ENCODE results near the gene VDAC1. TPM values are rescaled to one million over a fixed set of nuclear protein-coding genes. Genes with fewer than 3 reads are reported as not detected.
"Not testable (repeated sequence)": the region's sequence is repeated elsewhere in the genome, so short reads cannot be mapped to it uniquely, and the experiment has no call there.

The VDAC1 gene
- total RNA-seq (2014; rRNA removed; shearing (Covaris generic)) = 438 and 448 TPM in 2 replicates
- polyA plus RNA-seq (2014; cell fraction: nucleus; rRNA removed) = 420 and 498 TPM in 2 replicates

GRCh38 chr5:134004626-134005416 is at the start of gene VDAC1:
VDAC1 (minus strand) TSS chr5:134004975; CDS start chr5:133993012, 11,963 bp downstream.
- peak; percentile 58 for DNase-seq (ENCODE audit: extremely low read depth, low read depth)

GRCh38 chr5:134053840-134054338 is 49.1 kb upstream of the VDAC1 start:
- no peak for DNase-seq (ENCODE audit: extremely low read depth, low read depth)

GRCh38 chr5:134053314-134053839 is 48.6 kb upstream of the VDAC1 start:
- DNase-seq (ENCODE audit: extremely low read depth, low read depth) = no peak

- DNase-seq (ENCODE audit: extremely low read depth, low read depth) = no peak
Measured at GRCh38 chr5:134051305-134051704, 46.5 kb upstream of the VDAC1 start.

- DNase-seq (ENCODE audit: extremely low read depth, low read depth) = no peak
Measured at GRCh38 chr5:134048864-134049263, 44.1 kb upstream of the VDAC1 start.

GRCh38 chr5:134047687-134048056 is 42.9 kb upstream of the VDAC1 start:
- DNase-seq (ENCODE audit: extremely low read depth, low read depth) = no peak

GRCh38 chr5:134046801-134047686 is 42.3 kb upstream of the VDAC1 start:
- no peak for DNase-seq (ENCODE audit: extremely low read depth, low read depth)

- DNase-seq (ENCODE audit: extremely low read depth, low read depth) = no peak
Measured at GRCh38 chr5:134046330-134046729, 41.6 kb upstream of the VDAC1 start.

GRCh38 chr5:134043793-134044792 is 39.3 kb upstream of the VDAC1 start:
- DNase-seq (ENCODE audit: extremely low read depth, low read depth) = no peak

GRCh38 chr5:134041570-134042411 is 37.0 kb upstream of the VDAC1 start:
- DNase-seq (ENCODE audit: extremely low read depth, low read depth) = no peak

GRCh38 chr5:134038138-134038537 is 33.4 kb upstream of the VDAC1 start:
- no peak for DNase-seq (ENCODE audit: extremely low read depth, low read depth)

GRCh38 chr5:134037160-134037559 is 32.4 kb upstream of the VDAC1 start:
- no peak for DNase-seq (ENCODE audit: extremely low read depth, low read depth)

- DNase-seq (ENCODE audit: extremely low read depth, low read depth) = no peak
Measured at GRCh38 chr5:134034326-134034725, 29.6 kb upstream of the VDAC1 start.

- DNase-seq (ENCODE audit: extremely low read depth, low read depth) = not testable (repeated sequence)
Measured at GRCh38 chr5:134030303-134030964, 25.7 kb upstream of the VDAC1 start.

GRCh38 chr5:134029156-134029555 is 24.4 kb upstream of the VDAC1 start:
- DNase-seq (ENCODE audit: extremely low read depth, low read depth) = no peak

GRCh38 chr5:134028496-134028895 is 23.7 kb upstream of the VDAC1 start:
- DNase-seq (ENCODE audit: extremely low read depth, low read depth) = no peak

- no peak for DNase-seq (ENCODE audit: extremely low read depth, low read depth)
Measured at GRCh38 chr5:134027288-134027615, 22.5 kb upstream of the VDAC1 start.

- peak; percentile 54 for DNase-seq (ENCODE audit: extremely low read depth, low read depth)
Measured at GRCh38 chr5:134026521-134027287, 21.9 kb upstream of the VDAC1 start.
